ENCODE measurements around the gene ZNF12. TPM values are rescaled to one million over a fixed set of nuclear protein-coding genes. Genes with fewer than 3 reads are reported as not detected.
"Not testable (repeated sequence)": the region's sequence is repeated elsewhere in the genome, so short reads cannot be mapped to it uniquely, and the experiment has no call there.

ZNF12 gene
- total RNA-seq, 1 donor from 2014 or later = 28.3 TPM

DNA sequence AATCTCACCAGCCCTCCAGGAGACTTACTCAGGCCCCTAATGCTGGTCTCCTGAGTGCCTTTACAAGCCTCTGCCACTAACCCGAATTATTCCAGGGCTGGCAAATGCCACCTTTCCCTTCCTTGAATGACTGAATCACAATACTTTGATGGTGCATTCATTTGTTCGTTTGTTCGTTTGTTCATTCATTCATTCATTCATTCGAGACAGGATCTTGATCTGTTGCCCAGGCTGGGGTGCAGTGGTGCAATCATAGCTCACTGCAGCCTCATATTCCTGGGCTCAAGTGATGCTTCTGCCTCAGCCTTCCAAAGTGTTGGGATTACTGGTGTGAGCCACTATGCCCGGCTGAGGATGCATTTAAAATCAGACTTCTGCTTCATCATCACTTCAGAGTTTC, 6.0 kb downstream of the ZNF12 start:
- Mint-ChIP-seq H3K4me3 (no peak overlapping the region), H3K27ac (no peak overlapping the region), H3K9me3 (peaks cover 29% of the 10 kb centered on the region), H3K4me1 (ENCODE audit: unreplicated experiment) (peaks cover 17% of the 10 kb centered on the region), H3K27me3 (no peaks in the 10 kb centered on the region), H3K36me3 (peaks cover 56% of the 10 kb centered on the region)
- DNase-seq (ENCODE audit: extremely low spot score, unreplicated experiment) = no peak
- no peak for TF ChIP-seq CTCF (conservative IDR thresholded peaks at IDR 0.05)

DNA sequence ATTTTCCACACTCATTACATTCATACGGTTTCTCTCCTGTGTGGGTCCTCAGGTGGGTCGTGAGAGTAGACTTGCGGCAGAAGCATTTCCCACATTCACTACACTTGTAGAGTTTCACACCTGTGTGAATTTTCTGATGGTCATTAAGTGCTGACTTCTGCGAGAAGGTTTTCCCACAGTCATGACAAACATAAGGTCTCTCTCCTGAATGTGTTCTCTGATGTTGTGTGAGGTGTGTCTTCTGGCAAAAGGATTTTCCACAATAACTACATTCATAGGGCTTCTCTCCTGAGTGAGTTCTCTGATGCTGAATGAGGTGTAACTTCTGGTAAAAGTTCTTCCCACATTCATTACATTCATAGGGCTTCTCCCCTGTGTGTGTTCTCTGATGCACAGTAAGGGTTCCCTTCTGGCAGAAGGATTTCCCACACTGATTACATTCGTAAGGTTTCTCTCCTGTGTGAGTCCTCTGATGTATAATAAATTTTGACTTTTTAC, 15.1 kb downstream of the ZNF12 start:
- Mint-ChIP-seq H3K27me3 (no peaks in the 10 kb centered on the region), H3K27ac (peak overlapping the region; percentile 77), H3K4me1 (ENCODE audit: unreplicated experiment) (no peaks in the 10 kb centered on the region), H3K9me3 (peaks cover 18% of the 10 kb centered on the region), H3K36me3 (peaks cover 69% of the 10 kb centered on the region), H3K4me3 (peak overlapping the region; percentile 4)
- DNase-seq (ENCODE audit: extremely low spot score, unreplicated experiment) = no peak
- TF ChIP-seq CTCF (conservative IDR thresholded peaks at IDR 0.05) = no peak

- H3K27me3 Mint-ChIP-seq = no peaks in the 10 kb centered on the region
- peaks cover 74% of the 10 kb centered on the region for H3K36me3 Mint-ChIP-seq
- H3K9me3 Mint-ChIP-seq = peaks cover 22% of the 10 kb centered on the region
- peak overlapping the region; percentile 77 for H3K27ac Mint-ChIP-seq
- no peak for TF ChIP-seq CTCF (conservative IDR thresholded peaks at IDR 0.05)
- H3K4me3 Mint-ChIP-seq = no peak overlapping the region
- DNase-seq (ENCODE audit: extremely low spot score, unreplicated experiment) = no peak
- no peaks in the 10 kb centered on the region for H3K4me1 Mint-ChIP-seq (ENCODE audit: unreplicated experiment)
These were observed 15.6 kb downstream of the ZNF12 start for GRCh38 chr7:6691103-6691502.

DNA sequence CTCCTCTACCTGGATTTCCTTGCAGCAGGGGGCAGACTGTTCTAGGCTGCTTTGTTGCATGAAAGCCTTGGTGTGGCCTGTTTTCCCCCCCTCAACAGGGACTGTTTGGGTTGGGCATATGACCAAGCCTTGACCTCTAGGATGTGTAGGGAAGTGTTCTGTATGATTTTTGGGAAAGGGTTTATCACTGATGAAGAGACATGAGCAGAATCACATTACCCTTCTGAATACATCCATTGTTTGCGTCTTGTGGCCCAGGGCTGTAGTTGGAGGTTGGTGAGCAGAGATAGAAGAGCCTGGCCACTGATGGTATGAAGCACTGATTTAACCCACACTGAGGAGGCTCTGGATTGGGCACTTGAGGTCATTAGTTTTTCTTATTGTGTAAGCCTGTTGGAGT, 26.6 kb downstream of the ZNF12 start:
- no peaks in the 10 kb centered on the region for H3K27me3 Mint-ChIP-seq
- peaks cover 17% of the 10 kb centered on the region for H3K36me3 Mint-ChIP-seq
- no peak for DNase-seq (ENCODE audit: extremely low spot score, unreplicated experiment)
- peaks cover 23% of the 10 kb centered on the region for H3K9me3 Mint-ChIP-seq
- no peak overlapping the region for H3K27ac Mint-ChIP-seq
- TF ChIP-seq CTCF (conservative IDR thresholded peaks at IDR 0.05) = no peak
- no peak overlapping the region for H3K4me3 Mint-ChIP-seq
- no peaks in the 10 kb centered on the region for H3K4me1 Mint-ChIP-seq (ENCODE audit: unreplicated experiment)

- no peak overlapping the region for H3K27ac Mint-ChIP-seq
- H3K4me1 Mint-ChIP-seq (ENCODE audit: unreplicated experiment) = no peaks in the 10 kb centered on the region
- H3K9me3 Mint-ChIP-seq = peaks cover 32% of the 10 kb centered on the region
- no peak for DNase-seq (ENCODE audit: extremely low spot score, unreplicated experiment)
- no peak overlapping the region for H3K4me3 Mint-ChIP-seq
- no peaks in the 10 kb centered on the region for H3K27me3 Mint-ChIP-seq
- H3K36me3 Mint-ChIP-seq = peaks cover 17% of the 10 kb centered on the region
- TF ChIP-seq CTCF (conservative IDR thresholded peaks at IDR 0.05) = no peak
These were observed 30.8 kb downstream of the ZNF12 start for GRCh38 chr7:6675807-6676405.

DNA sequence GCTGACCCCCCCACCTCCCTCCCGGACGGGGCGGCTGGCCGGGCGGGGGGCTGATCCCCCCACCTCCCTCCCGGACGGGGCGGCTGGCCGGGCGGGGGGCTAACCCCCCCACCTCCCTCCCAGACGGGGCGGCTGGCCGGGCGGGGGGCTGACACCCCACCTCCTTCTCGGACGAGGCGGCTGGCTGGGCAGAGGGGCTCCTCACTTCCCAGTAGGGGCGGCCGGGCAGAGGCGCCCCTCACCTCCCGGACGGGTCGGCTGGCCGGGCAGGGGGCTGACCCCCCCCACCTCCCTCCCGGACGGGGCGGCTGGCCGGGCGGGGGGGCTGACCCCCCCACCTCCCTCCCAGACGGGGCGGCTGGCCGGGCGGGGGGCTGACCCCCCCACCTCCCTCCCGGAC, 35.9 kb downstream of the ZNF12 start:
- H3K4me1 Mint-ChIP-seq (ENCODE audit: unreplicated experiment); H3K27ac Mint-ChIP-seq; DNase-seq (ENCODE audit: extremely low spot score, unreplicated experiment); H3K27me3 Mint-ChIP-seq; H3K4me3 Mint-ChIP-seq: not testable (repeated sequence)
- Mint-ChIP-seq H3K36me3 (peaks cover 25% of the 10 kb centered on the region), H3K9me3 (peaks cover 35% of the 10 kb centered on the region)
